GM06990 (cell line): ENCODE data around the gene SCG2.
"Not testable (repeated sequence)": the region's sequence is repeated elsewhere in the genome, so short reads cannot be mapped to it uniquely, and the experiment has no call there.

Source experiments
- DNase-seq: peaks from one replicate; pipeline ENCODE4 v3.0.0-alpha.2; 2011; ENCODE audit not compliant: insufficient read length; ENCODE audit errors: extremely low read depth
- H3K27me3 ChIP-seq: replicated peaks from 2 replicates; pipeline ENCODE4 v1.6.0; 2011; ENCODE audit warnings: low read length; ENCODE audit not compliant: control insufficient read depth, insufficient read depth
- H3K36me3 ChIP-seq: 2 replicates; pipeline ENCODE4 v1.5.1; 2011; ENCODE audit warnings: low read length; ENCODE audit not compliant: control insufficient read depth, insufficient read depth
- H3K4me3 ChIP-seq: replicated peaks from 2 replicates; pipeline ENCODE4 v1.5.1; 2011; ENCODE audit warnings: low read depth, mild to moderate bottlenecking, control low read depth, low read length
- TF ChIP-seq, protein P1 (sequence below): IDR thresholded peaks from 2 replicates; pipeline ENCODE4 v1.5.1; 2011; ENCODE audit warnings: low read length, control low read depth, mild to moderate bottlenecking, inconsistent platforms; ENCODE audit not compliant: insufficient read depth, poor library complexity, severe bottlenecking

The SCG2 gene

DNA sequence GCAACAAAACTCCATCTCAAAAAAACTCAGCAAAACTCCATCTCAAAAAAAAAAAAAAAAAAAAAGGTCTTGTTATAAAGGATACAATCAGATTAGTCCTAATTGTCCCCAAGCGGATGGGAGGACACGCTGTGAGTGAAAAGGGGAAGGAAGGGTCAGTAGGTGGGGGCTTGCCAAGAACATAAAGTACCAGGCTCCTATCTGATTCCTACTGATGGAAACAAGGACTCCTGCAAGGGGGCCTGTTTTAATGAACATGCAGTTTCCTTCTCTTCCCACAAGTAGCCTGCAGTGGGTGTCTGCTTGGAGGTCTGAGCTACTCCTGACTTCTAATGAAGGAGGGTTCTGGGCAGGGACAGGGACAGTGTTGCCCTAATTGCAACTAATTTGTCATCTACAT lies 7.9 kb downstream of the SCG2 start:
- H3K4me3 ChIP-seq, result no peak overlapping the region
- H3K27me3 ChIP-seq, result no peaks in the 10 kb centered on the region; the same call in 1 of the 2 replicates
- H3K36me3 ChIP-seq, result no peaks in the 10 kb centered on the region
- TF ChIP-seq, protein P1, sequence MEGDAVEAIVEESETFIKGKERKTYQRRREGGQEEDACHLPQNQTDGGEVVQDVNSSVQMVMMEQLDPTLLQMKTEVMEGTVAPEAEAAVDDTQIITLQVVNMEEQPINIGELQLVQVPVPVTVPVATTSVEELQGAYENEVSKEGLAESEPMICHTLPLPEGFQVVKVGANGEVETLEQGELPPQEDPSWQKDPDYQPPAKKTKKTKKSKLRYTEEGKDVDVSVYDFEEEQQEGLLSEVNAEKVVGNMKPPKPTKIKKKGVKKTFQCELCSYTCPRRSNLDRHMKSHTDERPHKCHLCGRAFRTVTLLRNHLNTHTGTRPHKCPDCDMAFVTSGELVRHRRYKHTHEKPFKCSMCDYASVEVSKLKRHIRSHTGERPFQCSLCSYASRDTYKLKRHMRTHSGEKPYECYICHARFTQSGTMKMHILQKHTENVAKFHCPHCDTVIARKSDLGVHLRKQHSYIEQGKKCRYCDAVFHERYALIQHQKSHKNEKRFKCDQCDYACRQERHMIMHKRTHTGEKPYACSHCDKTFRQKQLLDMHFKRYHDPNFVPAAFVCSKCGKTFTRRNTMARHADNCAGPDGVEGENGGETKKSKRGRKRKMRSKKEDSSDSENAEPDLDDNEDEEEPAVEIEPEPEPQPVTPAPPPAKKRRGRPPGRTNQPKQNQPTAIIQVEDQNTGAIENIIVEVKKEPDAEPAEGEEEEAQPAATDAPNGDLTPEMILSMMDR, result no peak
- DNase-seq, result no peak

DNA sequence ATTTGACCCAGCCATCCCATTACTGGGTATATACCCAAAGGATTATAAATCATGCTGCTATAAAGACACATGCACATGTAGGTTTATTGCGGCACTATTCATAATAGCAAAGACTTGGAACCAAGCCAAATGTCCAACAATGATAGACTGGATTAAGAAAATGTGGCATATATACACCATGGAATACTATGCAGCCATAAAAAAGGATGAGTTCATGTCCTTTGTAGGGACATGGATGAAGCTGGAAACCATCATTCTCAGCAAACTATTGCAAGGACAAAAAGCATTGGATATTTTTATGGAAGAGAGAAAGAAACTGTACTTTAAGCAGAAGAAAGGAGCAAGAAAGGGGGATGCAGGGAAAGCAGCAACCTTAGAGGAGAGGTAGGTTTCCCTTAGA lies 9.5 kb downstream of the SCG2 start:
- DNase-seq, H3K4me3 ChIP-seq, H3K27me3 ChIP-seq, H3K36me3 ChIP-seq: not testable (repeated sequence)

DNA sequence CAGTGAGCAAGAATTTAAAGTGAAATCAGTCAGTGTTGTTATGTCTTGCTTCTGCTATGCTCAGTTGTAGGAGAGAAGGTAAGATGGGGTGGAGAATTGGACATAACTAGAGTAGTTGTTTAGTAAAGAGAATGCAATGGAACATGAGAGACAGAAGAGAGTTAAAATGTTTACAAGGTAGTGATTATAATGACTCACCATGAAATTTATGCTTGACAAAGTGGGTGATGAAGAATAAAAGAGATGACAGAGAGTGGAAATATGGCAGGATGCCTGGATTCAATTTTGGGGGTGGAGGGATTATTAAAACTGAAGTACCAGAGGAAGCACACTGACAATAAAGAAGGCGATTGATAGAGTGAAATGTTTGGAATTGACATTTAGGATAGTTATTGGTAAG lies 10.6 kb downstream of the SCG2 start:
- no peak for DNase-seq
- TF ChIP-seq, protein P1, result no peak
- no peaks in the 10 kb centered on the region for H3K36me3 ChIP-seq
- H3K27me3 ChIP-seq, result no peaks in the 10 kb centered on the region
- H3K4me3 ChIP-seq, result no peak overlapping the region

DNA sequence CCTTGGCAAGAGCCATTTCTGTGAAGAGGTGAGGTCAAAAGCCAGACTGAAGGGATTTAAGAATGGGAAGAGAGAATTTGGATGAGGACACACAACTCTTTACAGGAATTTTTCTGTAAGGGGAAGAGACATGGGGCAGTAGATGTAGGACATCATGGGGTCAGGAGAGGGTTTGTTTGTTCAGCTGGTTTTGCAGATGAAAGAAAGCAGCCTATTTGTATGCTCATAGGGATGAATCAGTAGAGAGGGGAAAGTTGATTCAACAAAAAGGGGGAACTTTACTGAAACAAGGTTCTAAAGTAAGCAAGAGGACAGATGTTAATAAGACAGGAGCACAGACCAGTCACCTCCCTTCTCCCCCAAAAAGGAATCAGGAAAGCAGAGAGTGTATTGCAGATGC lies 11.2 kb downstream of the SCG2 start:
- TF ChIP-seq, protein P1, result no peak
- Histone ChIP-seq H3K27me3 (no peaks in the 10 kb centered on the region), H3K4me3 (no peak overlapping the region), H3K36me3 (no peaks in the 10 kb centered on the region)
- no peak for DNase-seq

DNA sequence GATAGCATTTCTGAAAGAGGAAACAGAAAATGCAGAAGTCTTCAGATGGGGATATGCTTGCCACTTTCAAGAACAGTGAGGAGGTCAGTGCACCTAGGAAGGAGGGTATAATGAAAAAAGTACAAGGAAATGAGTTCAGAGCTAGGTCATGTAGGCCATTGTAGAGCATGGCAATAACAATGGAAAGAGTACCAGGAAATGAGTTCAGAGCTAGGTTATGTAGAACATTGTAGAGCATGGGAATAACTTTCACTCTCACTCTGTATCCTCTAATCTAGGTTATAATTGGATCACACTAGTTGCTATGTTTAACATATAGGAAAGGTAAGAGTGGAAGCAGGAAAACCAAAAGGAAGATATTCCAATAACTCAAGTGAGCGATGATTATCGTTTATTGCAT lies 12.3 kb downstream of the SCG2 start:
- H3K36me3 ChIP-seq, result no peaks in the 10 kb centered on the region
- no peak for DNase-seq
- TF ChIP-seq, protein P1, result no peak
- H3K27me3 ChIP-seq, result no peaks in the 10 kb centered on the region
- no peak overlapping the region for H3K4me3 ChIP-seq

DNA sequence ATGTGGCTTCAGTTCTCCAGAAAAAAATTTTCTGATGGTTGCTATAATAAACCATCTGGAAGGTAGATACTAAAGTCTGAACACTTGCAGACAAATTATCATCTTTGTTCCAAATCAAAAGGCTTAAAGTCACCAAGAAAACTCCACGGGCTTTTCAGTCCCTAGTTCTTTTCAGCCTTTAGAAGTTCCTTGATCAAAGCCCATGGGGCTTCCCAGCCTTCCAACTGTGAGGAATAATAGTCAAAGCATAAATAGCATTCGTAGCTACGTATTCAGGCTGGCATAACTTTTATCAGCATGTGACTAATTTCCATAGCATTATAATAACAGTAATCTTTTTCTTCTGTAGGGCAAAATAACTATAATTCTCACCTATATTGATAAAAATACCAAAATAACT lies 13.9 kb downstream of the SCG2 start:
- TF ChIP-seq, protein P1, result no peak
- DNase-seq, result no peak
- Histone ChIP-seq H3K4me3 (no peak overlapping the region), H3K36me3 (no peaks in the 10 kb centered on the region), H3K27me3 (no peaks in the 10 kb centered on the region)
